Central memory CD4-positive, alpha-beta T cell (primary cell): ENCODE results near the gene MLLT6.

ENCODE experiments used
- DNase-seq: peaks from one replicate; pipeline ENCODE4 v3.0.0; 2022

The MLLT6 gene

DNA sequence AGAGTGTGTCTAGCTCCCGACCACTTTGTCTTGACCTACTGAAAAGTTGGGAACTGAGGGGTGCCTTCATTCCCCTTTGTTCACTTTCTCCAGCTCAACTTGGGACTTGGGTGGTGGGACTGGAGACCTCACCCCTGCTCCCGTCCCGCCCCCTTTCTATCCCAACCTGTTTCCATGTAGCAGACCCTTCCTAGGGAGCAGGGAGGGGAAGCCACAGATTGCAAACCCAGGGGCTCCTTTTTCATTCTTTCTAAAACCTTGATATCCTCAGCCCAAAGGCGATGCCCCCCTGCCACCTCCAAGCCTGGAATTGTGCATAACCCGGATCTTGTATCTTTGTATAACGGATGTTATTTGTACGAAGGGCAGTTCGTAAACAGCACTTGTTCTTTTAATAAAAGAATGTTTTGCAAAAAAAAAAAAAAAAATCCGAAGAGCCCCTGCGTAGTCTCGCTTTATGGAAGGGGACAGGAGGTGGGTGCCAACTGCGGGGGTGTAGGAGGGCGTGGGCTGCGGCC lies 24.4 kb downstream of the MLLT6 start:
- no peak for DNase-seq

GRCh38 chr17:38729886-38730525 lies 24.9 kb downstream of the MLLT6 start, which contains the start of gene CISD3:
Gene CISD3, plus strand, starts transcription at chr17:38730341. Its CDS starts 18 bp downstream, at chr17:38730359.
- DNase-seq, result peak; percentile 86

DNA sequence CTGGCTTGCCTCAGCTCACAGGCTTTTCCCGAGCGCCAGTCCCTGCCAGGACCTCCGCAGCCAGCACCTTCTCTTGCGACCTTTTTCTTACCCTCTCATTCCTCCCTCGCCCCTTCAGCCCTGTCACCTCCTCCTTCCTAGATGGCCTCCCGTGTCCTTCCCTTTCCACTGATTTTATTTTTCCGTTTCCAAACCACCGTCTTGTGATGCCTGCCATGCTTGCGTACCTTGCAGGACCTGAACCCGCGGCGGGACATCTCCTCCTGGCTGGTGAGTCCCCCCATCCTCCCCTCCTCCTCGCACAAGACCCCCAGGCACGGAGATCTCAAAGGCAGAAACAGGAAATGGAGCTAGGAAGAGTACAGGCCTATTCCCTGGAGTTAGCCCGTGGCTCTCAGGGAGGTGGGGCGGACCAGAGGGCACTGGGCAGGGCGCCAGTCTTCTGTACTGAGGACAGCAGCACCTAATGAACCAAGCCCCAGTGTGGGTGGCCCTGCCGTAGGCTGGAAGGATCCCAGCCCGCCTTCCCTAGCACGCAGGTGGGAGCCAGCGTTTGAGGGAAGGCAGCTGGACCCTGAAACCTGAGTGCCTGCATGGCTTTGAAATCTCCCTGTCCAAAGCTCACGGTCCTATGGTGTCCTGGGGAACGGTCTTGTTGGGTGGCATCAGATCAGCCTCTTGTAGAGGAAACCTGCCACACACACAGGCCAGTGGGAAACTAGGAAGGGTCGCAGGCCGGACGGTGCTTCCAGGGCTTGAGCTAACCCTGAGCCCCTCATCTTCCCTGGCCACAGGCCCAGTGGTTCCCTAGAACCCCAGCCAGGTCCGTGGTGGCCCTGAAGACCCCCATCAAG lies 25.7 kb downstream of the MLLT6 start:
- DNase-seq, result no peak

GRCh38 chr17:38731526-38732294 lies 26.6 kb downstream of the MLLT6 start:
- DNase-seq, result no peak

GRCh38 chr17:38732376-38733281 lies 27.6 kb downstream of the MLLT6 start:
- DNase-seq, result no peak

- DNase-seq, result no peak
Observed at GRCh38 chr17:38733282-38733981, 28.4 kb downstream of the MLLT6 start.

DNA sequence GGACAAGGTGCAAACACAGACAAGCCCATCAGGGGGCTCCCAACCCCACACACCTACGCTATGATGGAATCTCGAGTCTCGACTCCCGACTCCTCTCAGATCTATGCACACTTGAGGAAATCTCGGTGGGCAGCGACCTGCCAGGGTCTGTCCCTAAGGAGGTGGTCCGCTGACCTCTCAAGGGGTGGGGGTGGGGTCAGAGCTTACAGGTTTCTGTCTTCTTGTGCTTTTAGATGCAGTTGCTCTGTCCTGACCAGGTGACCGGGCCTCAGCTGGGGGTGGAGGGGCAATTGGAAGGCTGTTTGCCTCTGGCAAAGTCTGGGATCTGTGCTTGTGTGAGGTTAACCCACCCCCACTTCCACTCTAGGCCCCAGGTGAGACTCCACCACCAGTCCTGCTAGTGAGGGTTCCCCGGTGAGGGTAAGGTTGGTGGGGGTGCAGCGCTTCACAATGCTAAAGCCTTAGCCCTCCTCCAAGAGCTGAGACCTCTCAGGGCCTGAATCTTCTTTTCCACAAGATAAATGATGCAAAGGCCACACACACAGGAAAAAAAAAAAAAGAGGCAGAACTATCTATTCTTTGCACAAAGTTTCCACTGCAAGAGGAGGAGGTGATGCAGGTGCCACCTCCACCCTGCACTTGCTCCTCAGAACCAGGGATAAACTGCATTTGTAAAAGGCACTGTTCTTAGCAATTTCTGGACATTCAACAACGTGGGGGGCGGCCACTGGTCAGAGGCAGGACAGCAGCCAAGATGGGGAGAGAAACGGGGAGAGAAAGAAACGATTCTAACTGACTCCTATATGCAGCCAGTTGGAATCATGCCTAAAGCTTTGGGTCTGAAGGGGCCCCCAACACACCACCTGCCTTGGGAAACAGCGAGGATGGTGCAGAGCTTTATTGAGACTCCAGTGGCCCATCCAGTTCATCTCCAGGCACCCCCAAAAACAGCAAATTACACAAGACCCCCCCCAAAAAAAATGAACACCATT lies 29.2 kb downstream of the MLLT6 start:
- DNase-seq, result no peak

DNA sequence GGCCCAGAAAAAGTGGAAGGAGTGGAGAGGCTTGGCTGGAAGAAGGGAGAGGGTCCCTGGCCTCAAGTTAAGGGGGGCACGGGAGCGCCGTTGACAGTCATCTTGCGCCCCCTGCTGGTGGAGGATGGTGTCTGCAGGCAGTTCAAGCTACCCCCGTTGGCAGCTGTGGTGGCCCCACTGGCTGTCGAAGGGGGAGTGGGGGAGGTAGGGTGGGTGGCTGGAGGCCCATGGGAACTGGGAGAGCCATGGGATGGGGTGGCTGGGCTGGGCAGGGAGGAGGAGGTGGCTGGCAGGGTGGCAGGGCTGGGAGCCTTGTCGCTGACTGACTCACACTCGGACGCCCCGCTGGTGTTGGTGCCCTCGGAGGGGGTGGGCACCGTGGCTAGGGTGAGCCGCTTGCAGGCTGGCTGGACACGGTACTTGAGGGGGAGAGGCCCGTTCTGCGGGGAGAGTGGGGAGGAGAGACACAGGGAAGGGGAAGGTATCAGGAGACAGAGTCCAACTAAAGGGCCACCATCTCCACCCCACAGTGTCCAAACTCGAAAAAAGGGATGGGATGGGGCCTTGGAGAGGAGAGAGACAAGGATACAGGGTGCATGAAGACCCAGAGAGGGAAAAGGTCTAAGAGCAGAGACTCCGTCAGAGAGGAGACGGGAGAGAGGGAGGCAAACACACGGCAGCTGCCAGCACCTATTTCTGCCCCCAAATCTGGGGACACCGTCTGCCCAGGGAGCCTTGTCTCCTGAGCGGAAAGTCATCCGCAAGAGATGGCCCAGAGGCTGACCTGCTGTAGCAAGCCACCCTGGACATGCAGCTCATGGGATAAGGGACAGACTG lies 30.3 kb downstream of the MLLT6 start:
- peak; percentile 53 for DNase-seq

DNA sequence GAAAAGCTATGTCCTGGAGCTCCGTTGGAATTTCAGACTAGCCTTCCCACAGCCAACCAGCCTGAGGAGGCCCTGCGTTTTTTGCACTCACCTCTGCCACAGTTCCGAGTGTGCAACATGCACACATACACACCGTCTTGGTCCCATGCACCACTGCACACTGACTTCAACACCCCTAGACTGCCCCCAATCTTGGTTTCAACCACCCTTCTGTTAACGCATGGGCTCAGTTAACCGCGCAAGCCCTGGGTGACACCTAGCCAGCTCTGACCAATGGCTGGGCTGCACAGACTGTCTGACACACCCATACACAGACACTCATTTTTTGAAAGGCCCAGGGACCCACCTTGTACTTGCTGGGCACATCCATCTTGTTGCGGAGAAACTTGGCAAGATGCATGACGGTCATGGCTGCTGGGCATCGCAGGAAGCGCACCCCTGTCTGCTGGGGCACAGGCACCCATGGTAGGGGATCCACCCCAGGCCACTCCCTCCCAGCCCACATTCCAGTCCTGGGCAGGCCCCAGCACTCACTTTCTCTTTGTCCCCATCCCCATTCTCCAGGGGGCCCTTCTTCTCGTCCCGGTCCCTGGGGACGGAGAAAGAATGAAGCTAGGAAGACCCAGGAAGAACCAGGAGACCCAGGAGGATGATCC lies 33.1 kb downstream of the MLLT6 start:
- no peak for DNase-seq

- no peak for DNase-seq
Observed at GRCh38 chr17:38738686-38739085, 33.6 kb downstream of the MLLT6 start.

DNA sequence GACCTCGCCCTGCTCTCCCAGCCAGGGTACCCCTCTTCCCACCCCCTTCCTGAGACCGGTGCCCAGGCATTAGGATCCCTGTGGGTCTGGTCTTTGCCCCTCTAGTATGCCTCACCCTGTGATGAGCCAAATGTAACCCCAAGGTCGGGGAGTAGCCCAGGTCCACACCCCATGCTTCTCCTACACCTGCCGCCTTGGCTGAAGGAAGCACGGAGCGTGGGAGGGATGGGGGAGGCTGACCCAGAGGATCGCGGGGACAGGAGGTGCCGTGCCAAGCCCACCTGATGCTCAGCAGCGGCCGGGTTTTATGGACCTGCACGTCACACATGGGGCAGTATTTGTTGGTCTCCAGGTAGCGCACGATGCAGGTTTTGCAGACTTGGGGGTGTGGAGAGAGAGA lies 34.2 kb downstream of the MLLT6 start:
- no peak for DNase-seq

- no peak for DNase-seq
Observed at GRCh38 chr17:38740044-38740443, 35.0 kb downstream of the MLLT6 start.

DNA sequence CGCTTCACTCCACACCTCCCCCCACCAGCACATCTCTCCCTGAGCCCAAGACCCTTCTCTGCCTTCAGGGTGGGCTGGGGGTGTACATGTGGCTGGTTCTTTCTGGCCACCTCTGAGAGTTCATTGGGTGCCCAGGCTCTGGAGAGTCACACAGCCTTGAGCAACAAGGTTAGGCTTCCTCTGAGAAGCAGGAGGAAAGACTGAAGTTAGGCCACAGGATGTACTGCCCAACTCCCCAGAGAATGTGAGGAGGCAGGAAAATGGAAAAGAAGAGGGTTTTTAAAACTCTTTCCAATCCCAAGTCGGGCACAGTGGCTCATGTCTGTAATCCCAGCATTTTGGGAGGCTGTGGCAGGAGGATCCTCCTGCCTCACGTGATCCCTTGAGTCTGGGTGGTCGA lies 35.7 kb downstream of the MLLT6 start:
- no peak for DNase-seq

GRCh38 chr17:38741461-38741860 lies 36.4 kb downstream of the MLLT6 start:
- no peak for DNase-seq

DNA sequence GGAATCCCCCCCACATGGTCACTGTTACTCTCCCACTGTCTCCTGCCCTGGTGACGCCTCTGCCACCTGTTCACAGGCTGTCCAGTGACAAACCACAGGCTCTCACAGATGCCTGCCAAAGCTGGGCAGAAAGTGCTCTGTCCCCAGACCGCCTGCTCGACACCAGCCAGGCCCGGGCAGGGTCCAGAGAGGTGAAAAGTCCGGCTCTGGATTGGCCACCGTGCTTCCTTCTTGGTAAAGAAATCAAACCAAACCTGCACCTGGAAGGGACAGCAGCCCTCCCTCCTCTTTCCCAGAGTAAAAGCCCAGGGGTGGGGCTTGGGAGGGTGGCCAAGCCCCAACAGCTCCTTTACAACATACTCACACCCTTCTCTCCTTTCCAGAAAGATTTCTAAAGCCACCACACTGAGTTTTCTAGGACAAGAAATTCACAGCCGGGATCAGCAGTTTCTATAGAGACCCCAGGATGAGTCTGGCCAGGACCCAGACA lies 36.9 kb downstream of the MLLT6 start:
- DNase-seq, result no peak

DNA sequence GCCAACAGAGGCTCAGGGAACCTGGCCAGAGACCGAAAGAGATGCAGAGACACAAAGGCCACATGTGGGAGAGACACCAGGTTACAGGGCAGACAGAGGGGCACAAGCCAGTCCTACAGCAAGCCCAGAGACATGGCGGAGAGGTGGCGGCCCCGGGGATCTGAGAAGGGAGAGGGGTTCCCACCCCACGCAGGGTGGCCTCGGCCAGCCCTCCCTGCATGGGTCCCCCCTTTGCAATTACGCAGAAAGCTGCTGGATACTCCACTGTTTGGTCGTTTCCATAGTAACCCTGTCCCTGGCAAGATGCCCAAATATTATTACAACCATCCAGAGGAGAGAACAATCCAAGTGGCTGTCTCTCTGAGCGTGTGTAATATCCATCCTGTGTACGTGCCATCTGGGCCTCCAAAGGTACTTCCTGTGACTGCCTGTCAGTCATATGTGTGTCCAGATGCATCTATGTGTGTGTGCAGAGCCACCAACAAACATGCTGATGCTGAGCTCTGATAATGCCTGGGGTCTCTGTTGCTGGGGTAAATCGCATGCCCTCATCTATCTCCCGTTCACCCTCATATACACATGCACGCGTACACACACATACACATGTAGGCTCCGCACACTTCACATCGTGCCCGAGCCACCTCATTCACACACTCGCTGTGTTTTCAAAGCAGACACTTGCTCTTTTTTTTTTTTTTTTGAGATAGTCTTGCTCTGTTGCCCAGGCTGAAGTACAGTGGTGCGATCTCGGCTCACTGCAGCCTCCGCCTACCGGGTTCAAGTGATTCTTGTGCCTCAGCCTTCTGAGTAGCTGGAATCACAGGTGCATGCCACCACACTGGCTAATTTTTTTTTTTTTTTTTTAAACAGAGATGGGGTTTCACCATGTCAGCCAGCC lies 37.6 kb downstream of the MLLT6 start:
- no peak for DNase-seq

DNA sequence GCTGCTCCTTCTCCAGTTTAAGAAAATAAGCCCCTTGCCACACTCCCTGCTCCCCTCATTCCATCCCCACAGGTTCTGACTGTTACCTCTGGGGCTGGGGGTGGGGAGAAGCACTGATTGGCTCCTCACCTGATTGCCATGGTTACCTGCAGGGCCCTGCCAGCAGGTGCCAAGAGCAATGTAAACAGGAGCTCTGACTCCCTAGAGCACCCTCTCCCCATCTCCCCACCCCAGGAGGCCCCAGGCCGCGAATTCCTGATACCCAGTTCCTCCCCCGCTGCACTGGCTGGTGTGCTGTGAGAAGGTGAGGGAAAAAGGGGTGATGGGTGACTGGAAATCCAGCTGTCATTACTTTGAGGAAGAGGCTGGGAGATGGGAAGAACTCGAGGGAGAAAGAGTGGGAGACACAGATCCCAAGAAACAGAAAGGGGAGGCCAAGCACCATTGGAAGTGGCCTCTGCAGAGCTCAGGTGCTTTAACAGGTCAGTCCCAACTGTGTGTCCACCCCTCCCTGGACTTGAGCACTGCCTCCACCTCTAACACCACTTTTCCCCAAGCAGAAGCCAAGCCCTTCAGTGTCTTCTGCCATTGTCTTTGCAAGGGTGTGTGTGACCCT lies 38.6 kb downstream of the MLLT6 start:
- no peak for DNase-seq
